CD14-positive monocyte (primary cell): ENCODE results near the gene CLK2. TPM values are rescaled to one million over a fixed set of nuclear protein-coding genes. Genes with fewer than 3 reads are reported as not detected.
"Not testable (repeated sequence)": the region's sequence is repeated elsewhere in the genome, so short reads cannot be mapped to it uniquely, and the experiment has no call there.

Experiments
- DNase-seq, 3 donors: peaks; one replicate each; pipeline ENCODE4 v3.0.0-alpha.2; 2011 to 2022
- H2AFZ ChIP-seq: 2 replicates; pipeline ENCODE4 v1.6.0; 2012; ENCODE audit warnings: mild to moderate bottlenecking, low read depth, low read length, inconsistent platforms; ENCODE audit not compliant: insufficient read depth, poor library complexity, severe bottlenecking
- H3K27ac ChIP-seq, 2 donors: 1 replicate in 1 of 2; 2 replicates in 1 of 2; pipeline ENCODE4 v1.5.1; 2012 to 2013; ENCODE audit warnings: low read length in 2 of 2, control low read depth in 1 of 2, inconsistent platforms in 1 of 2, low read depth in 1 of 2, mild to moderate bottlenecking in 1 of 2
- H3K27me3 ChIP-seq, 2 donors: one replicate each; pipeline versions ENCODE4 v1.6.0 to v1.6.1; 2011 to 2013; ENCODE audit warnings: low read length in 2 of 2; ENCODE audit not compliant: control insufficient read depth in 2 of 2, insufficient read depth in 2 of 2
- H3K36me3 ChIP-seq, 2 donors: replicated peaks in 1 of 2; 1 replicate in 1 of 2; 2 replicates in 1 of 2; pipeline versions ENCODE4 v1.5.1 to v1.6.1; 2012 to 2013; ENCODE audit warnings: low read length in 2 of 2, control low read depth in 1 of 2, inconsistent platforms in 1 of 2, mild to moderate bottlenecking in 1 of 2; ENCODE audit not compliant: insufficient read depth in 2 of 2, control insufficient read depth in 1 of 2
- H3K4me1 ChIP-seq, 2 donors: 1 replicate in 1 of 2; 2 replicates in 1 of 2; pipeline versions ENCODE4 v1.5.1 to v1.6.1; 2012 to 2013; ENCODE audit warnings: low read length in 2 of 2, control low read depth in 1 of 2, inconsistent platforms in 1 of 2, mild to moderate bottlenecking in 1 of 2, moderate library complexity in 1 of 2; ENCODE audit not compliant: insufficient read depth in 2 of 2, control insufficient read depth in 1 of 2
- H3K4me2 ChIP-seq: replicated peaks from 2 replicates; pipeline ENCODE3; 2012; ENCODE audit warnings: low read length, moderate library complexity, mild to moderate bottlenecking; ENCODE audit not compliant: poor library complexity, severe bottlenecking; ENCODE audit errors: extremely low read depth
- H3K4me3 ChIP-seq, 3 experiments: fragments of 200-600 bp in 1 of 3; sonication (generic) in 1 of 3; replicated peaks in 1 of 3; 1 replicate in 2 of 3; 2 replicates in 1 of 3; pipeline ENCODE4 v1.5.1; 2011 to 2013; ENCODE audit warnings: low read length in 3 of 3, mild to moderate bottlenecking in 3 of 3, control low read depth in 2 of 3, low read depth in 2 of 3, inconsistent platforms in 1 of 3, moderate library complexity in 1 of 3
- H3K79me2 ChIP-seq: 2 replicates; pipeline ENCODE4 v1.6.0; 2012; ENCODE audit warnings: mild to moderate bottlenecking, control low read depth, inconsistent platforms, low read length, moderate library complexity; ENCODE audit not compliant: insufficient read depth
- H3K9ac ChIP-seq: 2 replicates; pipeline ENCODE4 v1.6.0; 2017; ENCODE audit warnings: low read length, mild to moderate bottlenecking; ENCODE audit not compliant: insufficient read depth, poor library complexity, severe bottlenecking
- H3K9me3 ChIP-seq, 2 donors: replicated peaks in 1 of 2; 1 replicate in 1 of 2; 2 replicates in 1 of 2; pipeline versions ENCODE4 v1.5.1 to v1.6.1; 2012 to 2013; ENCODE audit warnings: low read length in 2 of 2, control low read depth in 1 of 2; ENCODE audit not compliant: control insufficient read depth in 1 of 2, insufficient read depth in 1 of 2
- H4K20me1 ChIP-seq: 2 replicates; pipeline ENCODE4 v1.6.0; 2012; ENCODE audit warnings: mild to moderate bottlenecking, low read length, control low read depth, moderate library complexity; ENCODE audit not compliant: insufficient read depth
- H3K27ac Mint-ChIP-seq, 7 donors: one replicate each; pipeline ENCODE4 v1.8.0; 2020; ENCODE audit warnings: mild to moderate bottlenecking in 7 of 7, mixed read lengths in 7 of 7, moderate library complexity in 6 of 7, inconsistent platforms in 2 of 7
- H3K27me3 Mint-ChIP-seq, 3 donors: one replicate each; pipeline ENCODE4 v1.8.0; 2021 to 2022; ENCODE audit warnings: low read depth in 3 of 3, mild to moderate bottlenecking in 3 of 3, mixed read lengths in 3 of 3, moderate library complexity in 3 of 3, inconsistent platforms in 1 of 3
- H3K36me3 Mint-ChIP-seq, 2 donors: one replicate each; pipeline ENCODE4 v1.8.0; 2020; ENCODE audit warnings: mixed read lengths in 2 of 2, inconsistent platforms in 1 of 2, mild to moderate bottlenecking in 1 of 2
- H3K4me1 Mint-ChIP-seq: one replicate; pipeline ENCODE4 v1.8.0; 2020; ENCODE audit warnings: mild to moderate bottlenecking, mixed read lengths
- H3K4me3 Mint-ChIP-seq, 2 donors: one replicate each; pipeline ENCODE4 v1.8.0; 2020; ENCODE audit warnings: mild to moderate bottlenecking in 2 of 2, mixed read lengths in 2 of 2, moderate library complexity in 1 of 2
- H3K9me3 Mint-ChIP-seq, 7 donors: one replicate each; pipeline ENCODE4 v1.8.0; 2020 to 2022; ENCODE audit warnings: mixed read lengths in 7 of 7, mild to moderate bottlenecking in 6 of 7, moderate library complexity in 6 of 7, inconsistent platforms in 2 of 7
- CTCF ChIP-seq: fragments of 200-600 bp; IDR thresholded peaks from one replicate; pipeline ENCODE4 v1.8.0; 2022; ENCODE audit warnings: antibody characterized with exemption, mild to moderate bottlenecking
- WGBS: methylation state at CpG from one replicate; pipeline ENCODE4 v1.1.5; 2013; ENCODE audit warnings: missing lambda C conversion rate; ENCODE audit not compliant: insufficient coverage; 5-methylcytosine and 5-hydroxymethylcytosine counted together
- intact Hi-C, 2 donors: fragments of 100-400 bp; cut with micrococcal nuclease; formaldehyde crosslinking; loops; one replicate each; pipeline versions ENCODE4 v1.15.0 to v1.15.1; 2023
- polyA plus RNA-seq, 3 donors: library from polyadenylated mRNA; depleted of rRNA in 1 of 3; unstranded in 2 of 3; stranded (reverse) in 1 of 3; fragments of 300-500 nt in 2 of 3; fragments of >200 nt in 1 of 3; fragmentation: Illumina TruSeq in 2 of 3; gene quantifications; 1 replicate in 2 of 3; 2 replicates in 1 of 3; pipeline ENCODE4 v1.2.3, GENCODE V29; 2012 to 2021

Gene CLK2
- polyA plus RNA-seq, 3 donors = 7.3 to 143 (median 9.6) TPM

GRCh38 chr1:155223047-155223446 lies 50.3 kb downstream of the CLK2 start:
- intact Hi-C loops = no loop called here
- peaks cover 89 to 94% of the 10 kb centered on the region in 2 donors for H3K4me1 ChIP-seq
- no peaks in the 10 kb centered on the region for H3K36me3 Mint-ChIP-seq
- no peak overlapping the region for H2AFZ ChIP-seq
- peak overlapping the region in 1 of 3 experiments; percentile 23 for H3K4me3 ChIP-seq
- H3K27ac Mint-ChIP-seq = peak overlapping the region; percentile 23 to 95 (median 91)
- H3K4me2 ChIP-seq = peak overlapping the region; percentile 41
- no peaks in the 10 kb centered on the region for H3K27me3 ChIP-seq
- H3K36me3 ChIP-seq = no peaks in the 10 kb centered on the region
- H3K27ac ChIP-seq = peak overlapping the region; percentile 43 to 71
- H3K79me2 ChIP-seq = peaks cover 18% of the 10 kb centered on the region
- peaks cover 78% of the 10 kb centered on the region for H3K4me1 Mint-ChIP-seq
- no peak overlapping the region for H3K9ac ChIP-seq
- no peak overlapping the region for H3K4me3 Mint-ChIP-seq
- no peaks in the 10 kb centered on the region for H4K20me1 ChIP-seq
- no peaks in the 10 kb centered on the region for H3K9me3 Mint-ChIP-seq
- peak; percentile 56 to 75 (median 63) for DNase-seq
- WGBS = 0% methylated on average over 1 of the region's 7 CpGs
- no peak for TF ChIP-seq CTCF
- no peaks in the 10 kb centered on the region for H3K9me3 ChIP-seq
- H3K27me3 Mint-ChIP-seq = peaks cover 0 to 4% (median 0%) of the 10 kb centered on the region in 3 donors

GRCh38 chr1:155220211-155220965 lies 52.9 kb downstream of the CLK2 start:
- H2AFZ ChIP-seq, H3K27me3 ChIP-seq, H3K79me2 ChIP-seq, H3K4me3 ChIP-seq, H3K9me3 Mint-ChIP-seq, H3K4me3 Mint-ChIP-seq, H3K36me3 Mint-ChIP-seq, H3K27me3 Mint-ChIP-seq, H3K9ac ChIP-seq, intact Hi-C loops, H3K9me3 ChIP-seq, H3K36me3 ChIP-seq, H4K20me1 ChIP-seq: not testable (repeated sequence)
- H3K4me1 ChIP-seq = peaks cover 67 to 75% of the 10 kb centered on the region in 2 donors
- H3K4me2 ChIP-seq = peak overlapping the region; percentile 35
- Mint-ChIP-seq H3K27ac (peak overlapping the region; percentile 93 to 98 (median 97)), H3K4me1 (peaks cover 65% of the 10 kb centered on the region)
- DNase-seq = peak; percentile 32 to 72 (median 40)
- peak overlapping the region; percentile 83 to 86 for H3K27ac ChIP-seq
- WGBS = 100% methylated on average over 1 of the region's 10 CpGs
